Testis (tissue), 3 donors: Measurements from ENCODE around the gene JMJD8. TPM values are rescaled to one million over a fixed set of nuclear protein-coding genes. Genes with fewer than 3 reads are reported as not detected.
A peak's percentile ranks its signal among the peaks of the same experiment; 100 is the strongest.
"Not testable (repeated sequence)": the region's sequence is repeated elsewhere in the genome, so short reads cannot be mapped to it uniquely, and the experiment has no call there.

Experiments used
- DNase-seq: peaks from one replicate; pipeline ENCODE4 v3.0.0-alpha.2; 2019
- H3K27ac ChIP-seq, 2 donors: fragments of 200-600 bp; sonication (generic); one replicate each; pipeline ENCODE4 v1.5.1; 2019
- H3K27me3 ChIP-seq: fragments of 200-600 bp; sonication (generic); one replicate; pipeline ENCODE4 v1.5.1; 2019
- H3K36me3 ChIP-seq: fragments of 200-600 bp; sonication (generic); one replicate; pipeline ENCODE4 v1.5.1; 2017; ENCODE audit warnings: low read depth; ENCODE audit errors: missing control alignments
- H3K4me1 ChIP-seq: fragments of 200-600 bp; sonication (generic); one replicate; pipeline ENCODE4 v1.5.1; 2019
- H3K4me3 ChIP-seq, 2 donors: fragments of 200-600 bp; sonication (generic); one replicate each; pipeline ENCODE4 v1.5.1; 2017 to 2019
- H3K9me3 ChIP-seq: fragments of 200-600 bp; sonication (generic); one replicate; pipeline ENCODE4 v1.5.1; 2017
- POLR2A ChIP-seq: fragments of 450-650 bp; IDR thresholded peaks from one replicate; pipeline ENCODE4 v1.6.1; 2017; ENCODE audit warnings: antibody characterized with exemption, mild to moderate bottlenecking, moderate library complexity
- WGBS, 2 donors: methylation state at CpG; one replicate each; pipeline ENCODE4 v1.1.5; 2018; 5-methylcytosine and 5-hydroxymethylcytosine counted together
- intact Hi-C: fragments of 100-400 bp; cut with DNase I; formaldehyde crosslinking; loops from one replicate; pipeline ENCODE4 v1.15.1; 2023; ENCODE audit warnings: low total_unique reads
- polyA plus RNA-seq: library from polyadenylated mRNA; stranded (reverse); fragments of 350-450 nt; fragmentation: Illumina TruSeq; extraction: RNeasy Lipid Tissue Mini Kit (QIAGEN cat#74804); gene quantifications from one replicate; pipeline ENCODE4 v1.2.3, GENCODE V29; 2014; ENCODE audit warnings: low read depth, low replicate concordance; ENCODE audit not compliant: insufficient read depth
- total RNA-seq, 2 donors: library from RNA; depleted of rRNA; stranded (reverse); fragments of >200 nt; gene quantifications; one replicate each; pipeline ENCODE4 v1.2.3, GENCODE V29; 2016
- TF ChIP-seq, protein P1 (sequence below), 3 experiments: fragments of 450-650 bp in 2 of 3; fragments of 200-600 bp in 1 of 3; sonication (generic) in 1 of 3; IDR thresholded peaks; one replicate each; pipeline ENCODE4 v1.5.1; 2016 to 2019; ENCODE audit warnings: antibody characterized with exemption in 3 of 3, mild to moderate bottlenecking in 2 of 3, moderate library complexity in 1 of 3

JMJD8 gene
- total and polyA plus RNA-seq, 3 donors from 2014 or later = 84.2 to 101 (median 95.5) TPM

DNA sequence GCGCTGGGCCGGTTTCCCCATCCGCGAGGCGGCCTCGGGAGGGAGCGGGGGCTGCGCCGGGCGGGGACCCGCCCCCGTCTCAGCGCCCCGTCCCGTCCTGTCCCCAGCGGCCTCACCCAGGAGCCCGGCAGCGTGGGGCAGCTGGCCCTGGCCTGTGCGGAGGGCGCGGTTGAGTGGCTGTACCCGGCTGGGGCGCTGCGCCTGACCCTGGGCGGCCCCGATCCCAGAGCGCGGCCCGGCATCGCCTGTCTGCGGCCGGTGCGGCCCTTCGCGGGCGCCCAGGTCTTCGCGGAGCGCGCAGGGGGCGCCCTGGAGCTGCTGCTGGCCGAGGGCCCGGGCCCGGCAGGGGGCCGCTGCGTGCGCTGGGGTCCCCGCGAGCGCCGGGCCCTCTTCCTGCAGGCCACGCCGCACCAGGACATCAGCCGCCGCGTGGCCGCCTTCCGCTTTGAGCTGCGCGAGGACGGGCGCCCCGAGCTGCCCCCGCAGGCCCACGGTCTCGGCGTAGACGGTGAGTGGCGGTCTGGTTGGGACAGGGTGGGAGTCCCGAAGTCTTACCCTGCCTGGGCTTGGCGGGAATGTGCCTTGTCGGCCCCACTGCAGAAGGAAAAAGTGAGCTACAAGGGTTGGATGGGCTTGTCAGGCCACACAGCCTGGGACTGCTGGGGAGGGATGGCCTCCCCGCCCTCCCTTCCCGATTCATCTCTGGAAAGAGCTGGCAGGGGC is 31.5 kb upstream of the JMJD8 start:
- no peak for DNase-seq
- H3K27ac ChIP-seq = no peak overlapping the region
- H3K27me3 ChIP-seq = no peaks in the 10 kb centered on the region
- peaks cover 24% of the 10 kb centered on the region for H3K4me1 ChIP-seq
- H3K4me3 ChIP-seq = peak overlapping the region; percentile 53 to 61
- no peaks in the 10 kb centered on the region for H3K9me3 ChIP-seq
- WGBS, 2 donors = 3% methylated on average over 52 of the region's 74 CpGs; no CpG with 5 or more reads in 1 of the 2 donors
- H3K36me3 ChIP-seq = no peaks in the 10 kb centered on the region
- intact Hi-C loops = no loop called here
- no peak for TF ChIP-seq POLR2A
- TF ChIP-seq, protein P1, sequence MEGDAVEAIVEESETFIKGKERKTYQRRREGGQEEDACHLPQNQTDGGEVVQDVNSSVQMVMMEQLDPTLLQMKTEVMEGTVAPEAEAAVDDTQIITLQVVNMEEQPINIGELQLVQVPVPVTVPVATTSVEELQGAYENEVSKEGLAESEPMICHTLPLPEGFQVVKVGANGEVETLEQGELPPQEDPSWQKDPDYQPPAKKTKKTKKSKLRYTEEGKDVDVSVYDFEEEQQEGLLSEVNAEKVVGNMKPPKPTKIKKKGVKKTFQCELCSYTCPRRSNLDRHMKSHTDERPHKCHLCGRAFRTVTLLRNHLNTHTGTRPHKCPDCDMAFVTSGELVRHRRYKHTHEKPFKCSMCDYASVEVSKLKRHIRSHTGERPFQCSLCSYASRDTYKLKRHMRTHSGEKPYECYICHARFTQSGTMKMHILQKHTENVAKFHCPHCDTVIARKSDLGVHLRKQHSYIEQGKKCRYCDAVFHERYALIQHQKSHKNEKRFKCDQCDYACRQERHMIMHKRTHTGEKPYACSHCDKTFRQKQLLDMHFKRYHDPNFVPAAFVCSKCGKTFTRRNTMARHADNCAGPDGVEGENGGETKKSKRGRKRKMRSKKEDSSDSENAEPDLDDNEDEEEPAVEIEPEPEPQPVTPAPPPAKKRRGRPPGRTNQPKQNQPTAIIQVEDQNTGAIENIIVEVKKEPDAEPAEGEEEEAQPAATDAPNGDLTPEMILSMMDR (IDR thresholded peaks at IDR 0.05) = no peak

DNA sequence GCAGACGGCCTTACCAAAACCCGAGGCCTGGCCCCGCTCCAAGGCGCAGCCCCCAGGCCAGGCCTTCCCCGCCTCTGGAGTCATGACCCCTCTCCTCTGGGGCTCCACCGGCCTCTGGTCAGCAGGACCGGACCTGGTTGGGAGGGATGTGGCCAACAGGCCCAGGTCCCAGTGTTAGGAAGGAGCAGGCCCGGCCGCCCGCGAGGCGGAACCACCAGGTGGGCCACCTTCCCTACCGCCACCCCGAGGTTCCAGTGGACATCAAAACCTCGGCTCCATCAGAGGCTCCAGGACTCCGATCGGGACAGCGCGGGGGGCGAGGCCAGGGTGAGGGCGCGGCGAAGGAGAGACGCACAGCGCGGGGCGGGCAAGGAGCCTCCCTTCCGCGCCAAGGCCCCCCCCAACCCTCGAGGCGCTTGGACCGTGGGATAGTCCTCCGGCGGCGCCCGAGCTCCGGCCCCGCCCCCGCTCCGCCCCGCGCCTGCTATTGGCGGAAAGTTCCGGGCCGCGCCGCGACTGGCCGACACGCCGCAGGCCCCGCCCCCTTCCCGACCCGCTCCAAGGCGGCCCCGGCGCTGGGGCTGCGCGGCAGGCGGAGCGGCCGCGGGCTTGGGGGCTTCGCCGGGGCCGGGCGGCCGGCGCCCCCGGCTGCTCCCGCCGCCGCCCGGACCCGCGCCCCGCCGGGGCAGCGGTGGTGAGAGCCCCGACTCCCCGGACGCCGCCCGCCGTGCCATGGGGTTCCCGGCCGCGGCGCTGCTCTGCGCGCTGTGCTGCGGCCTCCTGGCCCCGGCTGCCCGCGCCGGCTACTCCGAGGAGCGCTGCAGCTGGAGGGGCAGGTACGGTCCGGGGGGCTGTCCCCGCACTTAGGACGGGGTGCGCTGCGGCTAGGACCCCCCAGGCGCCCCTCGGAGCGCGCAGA is 30.7 kb upstream of the JMJD8 start, which contains the start of gene METRN:
METRN (plus strand) TSS at position 561 of the 919 bp plus-strand sequence; CDS start at position 733, 172 bp downstream.
- Histone ChIP-seq H3K27me3 (no peaks in the 10 kb centered on the region), H3K36me3 (no peaks in the 10 kb centered on the region), H3K4me1 (peaks cover 22% of the 10 kb centered on the region), H3K27ac (no peak within 1 kb of the TSS), H3K4me3 (peak within 1 kb of the TSS; percentile 53 to 61), H3K9me3 (no peaks in the 10 kb centered on the region)
- intact Hi-C loops = no loop called here
- WGBS, 2 donors = 4% methylated on average over 63 of the region's 108 CpGs; no CpG with 5 or more reads in 1 of the 2 donors
- TF ChIP-seq POLR2A = no peak
- TF ChIP-seq, protein P1 (IDR thresholded peaks at IDR 0.05) = no peak
- DNase-seq = peak; percentile 94

DNA sequence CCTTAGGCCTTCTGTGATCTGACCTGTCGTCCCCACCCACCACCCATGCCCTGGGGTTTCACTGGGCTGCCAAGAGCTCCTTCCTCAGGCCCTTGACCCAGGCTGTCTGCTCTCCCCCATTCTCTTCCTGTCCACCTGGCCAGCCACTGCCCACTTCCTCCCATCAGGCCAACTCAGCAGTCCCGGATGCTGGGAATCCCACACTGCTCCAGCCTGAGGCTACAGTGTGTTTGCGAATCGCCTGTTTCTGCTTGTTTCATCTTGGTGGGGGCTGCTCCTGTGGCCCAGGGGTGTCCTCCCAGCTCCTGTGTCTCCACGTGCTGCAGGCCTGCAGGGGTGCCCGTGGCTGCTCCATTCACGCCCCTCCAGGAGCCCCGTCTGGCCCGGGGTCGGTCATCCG is 29.9 kb upstream of the JMJD8 start:
- intact Hi-C loops = no loop called here
- Histone ChIP-seq H3K4me1 (peaks cover 22% of the 10 kb centered on the region), H3K36me3 (no peaks in the 10 kb centered on the region), H3K4me3 (no peak overlapping the region), H3K27me3 (no peaks in the 10 kb centered on the region), H3K9me3 (no peaks in the 10 kb centered on the region), H3K27ac (no peak overlapping the region)
- TF ChIP-seq POLR2A = no peak
- TF ChIP-seq, protein P1 (IDR thresholded peaks at IDR 0.05) = no peak
- DNase-seq = no peak
- 41 to 68% methylated on average over 4 to 11 of the region's 11 CpGs for WGBS, 2 donors

DNA sequence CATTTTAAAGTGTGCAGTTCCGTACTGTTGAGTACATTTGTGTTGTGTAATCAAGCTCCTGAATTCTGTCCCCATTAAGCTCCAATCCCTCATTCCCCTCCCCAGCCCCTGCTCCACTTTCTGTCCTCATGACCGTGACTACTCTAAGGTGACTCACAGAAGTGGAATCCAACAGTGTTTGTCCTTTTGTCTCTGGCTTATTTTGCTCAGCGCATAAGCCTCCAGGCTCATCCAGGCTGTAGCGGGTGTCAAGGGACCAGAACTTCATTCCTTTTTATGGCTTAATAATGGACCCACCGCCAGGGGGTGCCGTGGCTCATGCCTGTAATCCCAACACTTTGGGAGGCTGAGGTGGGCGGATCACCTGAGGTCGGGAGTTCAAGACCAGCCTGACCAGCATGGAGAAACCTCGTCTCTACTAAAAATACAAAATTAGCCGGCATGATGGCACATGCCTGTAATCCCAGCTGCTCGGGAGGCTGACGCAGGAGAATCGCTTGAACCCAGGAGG is 28.7 kb upstream of the JMJD8 start:
- intact Hi-C loops, H3K27ac ChIP-seq, DNase-seq, H3K9me3 ChIP-seq, H3K36me3 ChIP-seq, H3K4me3 ChIP-seq, H3K27me3 ChIP-seq: not testable (repeated sequence)
- 45 to 58% methylated on average over 6 to 13 of the region's 13 CpGs for WGBS, 2 donors
- TF ChIP-seq, protein P1 (IDR thresholded peaks at IDR 0.05) = peak; percentile 7 to 27 (median 18)
- H3K4me1 ChIP-seq = peaks cover 22% of the 10 kb centered on the region
